ENCODE measurements around the gene FAM210A.
"Not testable (repeated sequence)": the region's sequence is repeated elsewhere in the genome, so short reads cannot be mapped to it uniquely, and the experiment has no call there.

The FAM210A gene

GRCh38 chr18:13700153-13700552 is 26.2 kb downstream of the FAM210A start:
- DNase-seq = no peak

GRCh38 chr18:13696961-13697360 is 29.4 kb downstream of the FAM210A start:
- no peak for DNase-seq

GRCh38 chr18:13695337-13695736 is 31.0 kb downstream of the FAM210A start:
- DNase-seq = not testable (repeated sequence)

- not testable (repeated sequence) for DNase-seq
Measured at GRCh38 chr18:13690060-13690459, 36.3 kb downstream of the FAM210A start.

- DNase-seq = no peak
Measured at GRCh38 chr18:13688191-13689136, 37.9 kb downstream of the FAM210A start.

GRCh38 chr18:13684546-13684945 is 41.8 kb downstream of the FAM210A start:
- DNase-seq = no peak

GRCh38 chr18:13681701-13682100 is 44.7 kb downstream of the FAM210A start:
- DNase-seq = no peak

GRCh38 chr18:13680612-13681011 is 45.7 kb downstream of the FAM210A start:
- no peak for DNase-seq

GRCh38 chr18:13677350-13677749 is 49.0 kb downstream of the FAM210A start:
- not testable (repeated sequence) for DNase-seq

GRCh38 chr18:13676471-13676870 is 49.9 kb downstream of the FAM210A start:
- no peak for DNase-seq

GRCh38 chr18:13672657-13673056 is 53.7 kb downstream of the FAM210A start:
- DNase-seq = no peak

- DNase-seq = no peak
Measured at GRCh38 chr18:13661779-13662256, 64.5 kb downstream of the FAM210A start.

- no peak for DNase-seq
Measured at GRCh38 chr18:13661051-13661778, 65.1 kb downstream of the FAM210A start.

- DNase-seq = no peak
Measured at GRCh38 chr18:13660510-13660909, 65.8 kb downstream of the FAM210A start.

GRCh38 chr18:13658436-13659204 is 67.7 kb downstream of the FAM210A start:
- no peak for DNase-seq

GRCh38 chr18:13657974-13658373 is 68.4 kb downstream of the FAM210A start:
- DNase-seq = no peak

- DNase-seq = no peak
Measured at GRCh38 chr18:13653746-13654433, 72.5 kb downstream of the FAM210A start.

GRCh38 chr18:13649397-13650390 is 76.7 kb downstream of the FAM210A start:
- DNase-seq = no peak

GRCh38 chr18:13647761-13648160 is 78.6 kb downstream of the FAM210A start:
- no peak for DNase-seq

- no peak for DNase-seq
Measured at GRCh38 chr18:13646633-13647032, 79.7 kb downstream of the FAM210A start.

GRCh38 chr18:13645093-13645492 is 81.3 kb downstream of the FAM210A start:
- DNase-seq = no peak

Measured in retina (tissue), 1 donor.